ENCODE results near the gene HHATL.

Gene HHATL

DNA sequence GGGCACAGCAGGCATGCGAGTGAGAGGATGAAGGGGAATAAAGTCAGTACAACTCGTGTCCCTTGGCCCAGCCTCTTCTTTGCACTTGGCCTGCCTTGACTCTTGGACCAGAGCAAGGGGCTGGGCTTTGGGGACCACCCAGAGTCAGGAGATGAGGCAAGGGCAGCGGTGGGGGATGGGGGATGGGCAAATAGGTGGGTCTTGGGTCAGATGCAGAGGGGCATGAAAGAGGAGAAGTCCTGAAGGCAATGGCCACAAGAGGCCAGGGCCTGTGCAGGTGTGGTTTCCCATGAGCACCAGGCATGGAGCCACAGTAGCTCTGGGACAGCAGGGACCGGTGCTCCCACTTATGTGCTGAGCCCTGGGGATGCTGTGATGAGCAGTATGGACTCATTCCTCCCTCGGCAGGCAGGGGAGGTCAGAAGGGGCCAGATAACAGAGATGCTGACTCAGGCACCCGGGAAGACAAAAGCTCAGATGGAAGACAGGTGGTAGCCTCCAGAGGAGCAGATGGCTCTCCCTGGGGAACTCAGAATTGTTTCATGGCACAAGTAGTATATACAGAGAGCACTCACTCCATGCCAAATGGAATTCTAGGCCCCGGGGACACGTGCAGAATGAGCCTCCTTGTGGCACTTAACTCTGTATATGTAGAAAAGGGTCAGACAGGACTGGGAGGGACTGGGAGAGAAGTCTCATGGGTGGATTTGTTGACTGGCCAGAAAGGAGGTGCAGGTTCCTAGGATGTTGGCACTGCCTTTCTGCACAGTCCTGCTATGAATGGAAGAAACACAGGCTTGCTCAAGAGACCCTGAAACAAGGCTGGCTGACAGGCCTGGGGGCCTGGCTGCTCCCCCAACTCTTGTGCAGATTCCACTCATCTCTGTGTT is 34.8 kb downstream of the HHATL start:
- Histone ChIP-seq H2AFZ (ENCODE audit: low read length) (no peak overlapping the region), H3K79me2 (ENCODE audit: low read length) (no peaks in the 10 kb centered on the region), H3K27me3 (replicated peaks; ENCODE audit: insufficient read depth, low read length) (no peaks in the 10 kb centered on the region), H3K4me3 (ENCODE audit: low read length) (no peak overlapping the region), H3K4me1 (ENCODE audit: low read length) (no peaks in the 10 kb centered on the region), H3K36me3 (replicated peaks; ENCODE audit: insufficient read depth, low read length) (no peaks in the 10 kb centered on the region), H4K20me1 (ENCODE audit: insufficient read depth, low read length) (no peaks in the 10 kb centered on the region), H3K9me3 (replicated peaks; ENCODE audit: insufficient read depth, low read length) (no peaks in the 10 kb centered on the region), H3K27ac (ENCODE audit: low read length) (no peak overlapping the region), H3K9ac (ENCODE audit: low read length) (no peak overlapping the region), H3K9me2 (replicated peaks; ENCODE audit: insufficient read depth, low read length) (no peaks in the 10 kb centered on the region), H3K4me2 (ENCODE audit: low read depth, low read length) (no peak overlapping the region), H3F3A (ENCODE audit: insufficient read depth, low read length) (no peaks in the 10 kb centered on the region)
- no peak for TF ChIP-seq EZH2 (optimal IDR thresholded peaks at IDR 0.05; ENCODE audit: low read depth, low read length)
- TF ChIP-seq EZH2phosphoT487 (IDR thresholded peaks at IDR 0.05; ENCODE audit: low read length): no peak
- TF ChIP-seq, protein P1, sequence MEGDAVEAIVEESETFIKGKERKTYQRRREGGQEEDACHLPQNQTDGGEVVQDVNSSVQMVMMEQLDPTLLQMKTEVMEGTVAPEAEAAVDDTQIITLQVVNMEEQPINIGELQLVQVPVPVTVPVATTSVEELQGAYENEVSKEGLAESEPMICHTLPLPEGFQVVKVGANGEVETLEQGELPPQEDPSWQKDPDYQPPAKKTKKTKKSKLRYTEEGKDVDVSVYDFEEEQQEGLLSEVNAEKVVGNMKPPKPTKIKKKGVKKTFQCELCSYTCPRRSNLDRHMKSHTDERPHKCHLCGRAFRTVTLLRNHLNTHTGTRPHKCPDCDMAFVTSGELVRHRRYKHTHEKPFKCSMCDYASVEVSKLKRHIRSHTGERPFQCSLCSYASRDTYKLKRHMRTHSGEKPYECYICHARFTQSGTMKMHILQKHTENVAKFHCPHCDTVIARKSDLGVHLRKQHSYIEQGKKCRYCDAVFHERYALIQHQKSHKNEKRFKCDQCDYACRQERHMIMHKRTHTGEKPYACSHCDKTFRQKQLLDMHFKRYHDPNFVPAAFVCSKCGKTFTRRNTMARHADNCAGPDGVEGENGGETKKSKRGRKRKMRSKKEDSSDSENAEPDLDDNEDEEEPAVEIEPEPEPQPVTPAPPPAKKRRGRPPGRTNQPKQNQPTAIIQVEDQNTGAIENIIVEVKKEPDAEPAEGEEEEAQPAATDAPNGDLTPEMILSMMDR (IDR thresholded peaks at IDR 0.05; ENCODE audit: low read length): no peak
- no peak for DNase-seq

DNA sequence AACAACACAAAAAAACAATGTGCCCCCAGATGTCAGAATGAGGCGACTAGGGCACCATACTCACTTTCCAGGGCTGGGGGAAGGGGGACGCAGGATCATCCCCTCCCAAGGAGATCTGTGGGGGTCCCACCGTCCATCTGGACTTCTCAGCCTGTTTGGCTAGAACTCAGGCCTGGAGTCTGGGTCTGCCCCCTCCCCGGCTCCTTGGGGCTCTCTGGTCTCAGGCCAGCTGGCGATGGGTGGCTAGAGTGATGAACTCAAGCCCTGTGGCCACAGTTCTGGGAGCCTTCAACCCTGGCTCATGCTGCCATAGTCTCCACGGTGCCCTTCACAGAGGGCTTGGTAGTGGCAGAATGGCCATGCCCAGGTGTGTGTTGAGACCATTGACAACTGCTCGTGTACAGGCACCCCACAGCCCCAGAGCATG is 35.5 kb downstream of the HHATL start:
- H2AFZ ChIP-seq (ENCODE audit: low read length): no peak overlapping the region
- no peak overlapping the region for H3K27ac ChIP-seq (ENCODE audit: low read length)
- H3K9me3 ChIP-seq (replicated peaks; ENCODE audit: insufficient read depth, low read length): no peaks in the 10 kb centered on the region
- DNase-seq: no peak
- H3K36me3 ChIP-seq (replicated peaks; ENCODE audit: insufficient read depth, low read length): no peaks in the 10 kb centered on the region
- no peak overlapping the region for H3K9ac ChIP-seq (ENCODE audit: low read length)
- H3K27me3 ChIP-seq (replicated peaks; ENCODE audit: insufficient read depth, low read length): no peaks in the 10 kb centered on the region
- no peaks in the 10 kb centered on the region for H3K9me2 ChIP-seq (replicated peaks; ENCODE audit: insufficient read depth, low read length)
- H3K4me1 ChIP-seq (ENCODE audit: low read length): no peaks in the 10 kb centered on the region
- H3F3A ChIP-seq (ENCODE audit: insufficient read depth, low read length): no peaks in the 10 kb centered on the region
- no peaks in the 10 kb centered on the region for H4K20me1 ChIP-seq (ENCODE audit: insufficient read depth, low read length)
- no peak overlapping the region for H3K4me3 ChIP-seq (ENCODE audit: low read length)
- no peak for TF ChIP-seq EZH2 (optimal IDR thresholded peaks at IDR 0.05; ENCODE audit: low read depth, low read length)
- no peak for TF ChIP-seq EZH2phosphoT487 (IDR thresholded peaks at IDR 0.05; ENCODE audit: low read length)
- TF ChIP-seq, protein P1 (IDR thresholded peaks at IDR 0.05; ENCODE audit: low read length): no peak
- no peaks in the 10 kb centered on the region for H3K79me2 ChIP-seq (ENCODE audit: low read length)
- H3K4me2 ChIP-seq (ENCODE audit: low read depth, low read length): no peak overlapping the region

DNA sequence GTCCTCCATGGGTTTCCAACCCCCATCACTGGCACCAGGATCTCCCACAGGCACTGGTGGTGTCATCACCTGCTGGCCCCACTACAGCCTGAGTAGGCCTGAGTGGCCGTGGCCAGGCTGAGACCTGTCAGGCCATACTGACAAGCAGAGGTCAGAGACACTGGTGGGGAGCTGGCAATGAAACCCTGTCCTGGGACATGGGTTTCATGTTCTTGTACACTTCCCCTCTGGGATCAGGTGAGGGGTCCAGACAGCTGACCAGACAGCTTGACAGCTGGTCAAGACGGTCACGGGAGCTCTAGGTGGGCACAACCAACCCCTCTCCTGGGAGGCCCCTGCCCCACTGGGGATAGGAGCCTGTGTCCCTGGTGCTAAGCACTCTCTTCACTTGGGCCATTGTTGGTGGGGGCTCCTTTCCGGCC is 36.0 kb downstream of the HHATL start:
- no peaks in the 10 kb centered on the region for H3K27me3 ChIP-seq (replicated peaks; ENCODE audit: insufficient read depth, low read length)
- H3K4me2 ChIP-seq (ENCODE audit: low read depth, low read length): no peak overlapping the region
- no peak for DNase-seq
- H3K9me2 ChIP-seq (replicated peaks; ENCODE audit: insufficient read depth, low read length): no peaks in the 10 kb centered on the region
- TF ChIP-seq, protein P1 (IDR thresholded peaks at IDR 0.05; ENCODE audit: low read length): no peak
- TF ChIP-seq EZH2phosphoT487 (IDR thresholded peaks at IDR 0.05; ENCODE audit: low read length) (no peak), EZH2 (optimal IDR thresholded peaks at IDR 0.05; ENCODE audit: low read depth, low read length) (no peak)
- no peaks in the 10 kb centered on the region for H3K79me2 ChIP-seq (ENCODE audit: low read length)
- no peak overlapping the region for H3K9ac ChIP-seq (ENCODE audit: low read length)
- H3K27ac ChIP-seq (ENCODE audit: low read length): no peak overlapping the region
- no peak overlapping the region for H3K4me3 ChIP-seq (ENCODE audit: low read length)
- no peaks in the 10 kb centered on the region for H3F3A ChIP-seq (ENCODE audit: insufficient read depth, low read length)
- H3K9me3 ChIP-seq (replicated peaks; ENCODE audit: insufficient read depth, low read length): no peaks in the 10 kb centered on the region
- H2AFZ ChIP-seq (ENCODE audit: low read length): no peak overlapping the region
- no peaks in the 10 kb centered on the region for H3K4me1 ChIP-seq (ENCODE audit: low read length)
- no peaks in the 10 kb centered on the region for H4K20me1 ChIP-seq (ENCODE audit: insufficient read depth, low read length)
- no peaks in the 10 kb centered on the region for H3K36me3 ChIP-seq (replicated peaks; ENCODE audit: insufficient read depth, low read length)
